Mesenchymal stem cell (in vitro differentiated cells and primary cell): ENCODE measurements around the gene POP7.

Experiments used
- DNase-seq: peaks from one replicate; pipeline ENCODE4 v3.0.0-alpha.2; 2013
- H2AFZ ChIP-seq: one replicate; pipeline ENCODE4 v1.6.1; 2013; ENCODE audit warnings: low read depth, mild to moderate bottlenecking, control low read depth, inconsistent platforms, low read length, moderate library complexity
- H2AK5ac ChIP-seq: 2 replicates; pipeline ENCODE4 v1.6.1; 2013; ENCODE audit warnings: low read length, moderate library complexity, mild to moderate bottlenecking, inconsistent platforms; ENCODE audit not compliant: severe bottlenecking
- H2BK120ac ChIP-seq: one replicate; pipeline ENCODE4 v1.6.1; 2013; ENCODE audit warnings: low read depth, mild to moderate bottlenecking, inconsistent platforms, low read length, moderate library complexity
- H2BK12ac ChIP-seq, 2 experiments: one replicate each; pipeline ENCODE4 v1.6.1; 2013; ENCODE audit warnings: inconsistent platforms in 2 of 2, low read length in 2 of 2, mild to moderate bottlenecking in 2 of 2, moderate library complexity in 2 of 2, control low read depth in 1 of 2
- H2BK15ac ChIP-seq: one replicate; pipeline ENCODE4 v1.6.1; 2013; ENCODE audit warnings: mild to moderate bottlenecking, low read depth, inconsistent platforms; ENCODE audit not compliant: poor library complexity, severe bottlenecking
- H2BK5ac ChIP-seq: 2 replicates; pipeline ENCODE4 v1.6.1; 2013; ENCODE audit warnings: low read depth, mild to moderate bottlenecking, low read length, control low read depth, inconsistent platforms; ENCODE audit not compliant: poor library complexity, severe bottlenecking
- H3K14ac ChIP-seq, 2 experiments: one replicate each; pipeline ENCODE4 v1.6.1; 2013; ENCODE audit warnings: inconsistent platforms in 2 of 2, low read length in 2 of 2, control low read depth in 1 of 2, mild to moderate bottlenecking in 1 of 2, moderate library complexity in 1 of 2
- H3K18ac ChIP-seq, 2 experiments: one replicate each; pipeline ENCODE4 v1.6.1; 2013; ENCODE audit warnings: inconsistent platforms in 2 of 2, low read length in 2 of 2, control low read depth in 1 of 2, low read depth in 1 of 2, mild to moderate bottlenecking in 1 of 2
- H3K23ac ChIP-seq, 2 experiments: one replicate each; pipeline ENCODE4 v1.6.1; 2013; ENCODE audit warnings: inconsistent platforms in 2 of 2, low read length in 2 of 2, mild to moderate bottlenecking in 2 of 2, moderate library complexity in 2 of 2, control low read depth in 1 of 2
- H3K27ac ChIP-seq: 2 replicates; pipeline ENCODE4 v1.5.1; 2013; ENCODE audit warnings: mild to moderate bottlenecking, moderate library complexity, low read length, control low read depth, inconsistent platforms; ENCODE audit not compliant: poor library complexity, severe bottlenecking
- H3K27me3 ChIP-seq, 2 experiments: 2 replicates each; pipeline versions ENCODE4 v1.6.1 to v1.7.0; 2013; ENCODE audit warnings: low read length in 2 of 2, mild to moderate bottlenecking in 2 of 2, moderate library complexity in 2 of 2, control low read depth in 1 of 2, inconsistent platforms in 1 of 2; ENCODE audit not compliant: control insufficient read depth in 1 of 2, insufficient read depth in 1 of 2
- H3K36me3 ChIP-seq, 2 experiments: 2 replicates each; pipeline versions ENCODE4 v1.6.1 to v1.7.0; 2013; ENCODE audit warnings: low read length in 2 of 2, control low read depth in 1 of 2, inconsistent platforms in 1 of 2, low read depth in 1 of 2, mild to moderate bottlenecking in 1 of 2; ENCODE audit not compliant: insufficient read depth in 2 of 2, control insufficient read depth in 1 of 2
- H3K4ac ChIP-seq, 2 experiments: one replicate each; pipeline ENCODE4 v1.6.1; 2013; ENCODE audit warnings: inconsistent platforms in 2 of 2, low read length in 2 of 2, mild to moderate bottlenecking in 2 of 2, moderate library complexity in 2 of 2, control low read depth in 1 of 2, low read depth in 1 of 2
- H3K4me1 ChIP-seq: 2 replicates; pipeline ENCODE4 v1.6.1; 2013; ENCODE audit warnings: low read depth, low read length, control low read depth; ENCODE audit not compliant: control insufficient read depth, insufficient read depth
- H3K4me2 ChIP-seq: 2 replicates; pipeline ENCODE4 v1.6.1; 2013; ENCODE audit warnings: low read length, mild to moderate bottlenecking, inconsistent platforms; ENCODE audit not compliant: poor library complexity, severe bottlenecking
- H3K4me3 ChIP-seq, 2 experiments: 2 replicates each; pipeline versions ENCODE4 v1.5.1 to v1.7.0; 2013; ENCODE audit warnings: low read length in 2 of 2, mild to moderate bottlenecking in 2 of 2, control low read depth in 1 of 2, low read depth in 1 of 2; ENCODE audit not compliant: insufficient read depth in 1 of 2
- H3K79me1 ChIP-seq: replicated peaks from 2 replicates; pipeline ENCODE4 v1.6.1; 2013; ENCODE audit warnings: mild to moderate bottlenecking, control low read depth, low read length, inconsistent platforms; ENCODE audit not compliant: poor library complexity, severe bottlenecking
- H3K9ac ChIP-seq: 2 replicates; pipeline ENCODE4 v1.7.0; 2013; ENCODE audit warnings: mild to moderate bottlenecking, low read length, moderate library complexity
- H3K9me3 ChIP-seq: 2 replicates; pipeline ENCODE4 v1.7.0; 2013; ENCODE audit warnings: mild to moderate bottlenecking, low read length; ENCODE audit not compliant: control insufficient read depth
- H4K8ac ChIP-seq: one replicate; pipeline ENCODE4 v1.6.1; 2013; ENCODE audit warnings: inconsistent platforms, mild to moderate bottlenecking, low read length, moderate library complexity
- H4K91ac ChIP-seq: one replicate; pipeline ENCODE4 v1.6.1; 2013; ENCODE audit warnings: mild to moderate bottlenecking, low read length, inconsistent platforms
- WGBS: methylation state at CpG from one replicate; pipeline ENCODE4 v1.1.7; 2013; ENCODE audit warnings: mixed read lengths; 5-methylcytosine and 5-hydroxymethylcytosine counted together

The POP7 gene

DNA sequence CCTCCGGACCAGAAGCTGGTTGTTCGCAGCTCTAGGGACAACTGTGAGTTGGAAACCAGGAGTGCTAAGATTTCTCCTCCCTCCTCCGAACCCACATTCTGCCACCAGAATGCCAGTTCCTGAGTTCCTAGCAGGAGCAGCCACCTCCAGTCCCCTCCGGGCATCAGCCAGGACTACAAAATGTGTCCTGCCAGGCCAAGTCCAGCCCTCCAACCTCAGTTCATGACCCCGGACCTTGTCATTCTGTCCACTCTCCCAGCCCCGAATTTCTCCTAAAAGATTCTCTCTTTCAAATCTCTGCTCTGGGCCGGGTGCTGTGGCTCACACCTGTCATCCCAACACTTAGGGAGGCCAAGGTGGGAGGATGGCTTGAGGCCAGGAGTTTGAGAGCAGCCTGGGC is 29.8 kb downstream of the POP7 start:
- Histone ChIP-seq H3K36me3 (no peaks in the 10 kb centered on the region), H3K4me1 (no peaks in the 10 kb centered on the region), H2BK5ac (no peak overlapping the region), H2AFZ (no peak overlapping the region), H3K27me3 (peaks cover 0 to 41% of the 10 kb centered on the region in 2 experiments), H3K18ac (no peak overlapping the region), H3K9me3 (no peaks in the 10 kb centered on the region), H4K8ac (no peak overlapping the region), H2AK5ac (no peak overlapping the region), H3K79me1 (no peaks in the 10 kb centered on the region), H3K27ac (no peak overlapping the region), H3K4me2 (no peak overlapping the region), H3K4me3 (no peak overlapping the region), H2BK12ac (no peak overlapping the region), H3K4ac (no peak overlapping the region), H4K91ac (no peak overlapping the region), H2BK120ac (no peak overlapping the region), H3K9ac (no peak overlapping the region), H3K14ac (no peak overlapping the region), H3K23ac (no peak overlapping the region), H2BK15ac (no peak overlapping the region)
- DNase-seq, result no peak
- 80% methylated on average over 4 of the region's 7 CpGs for WGBS

DNA sequence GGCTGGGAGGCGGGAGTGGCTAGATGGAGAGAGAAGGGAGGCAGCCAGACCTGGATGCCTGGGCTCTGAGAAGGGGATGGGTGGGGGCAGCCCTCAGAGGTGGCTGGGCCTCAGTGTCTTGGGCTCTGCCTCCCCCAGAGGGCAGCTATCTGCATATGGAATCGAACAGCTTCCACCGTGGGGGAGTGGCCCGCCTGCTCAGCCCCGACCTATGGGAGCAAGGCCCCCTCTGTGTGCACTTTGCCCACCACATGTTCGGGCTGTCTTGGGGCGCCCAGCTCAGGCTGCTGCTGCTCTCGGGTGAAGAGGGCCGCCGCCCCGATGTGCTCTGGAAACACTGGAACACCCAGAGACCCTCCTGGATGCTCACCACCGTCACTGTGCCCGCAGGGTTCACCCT is 30.8 kb downstream of the POP7 start:
- H3K4me3 ChIP-seq, result no peak overlapping the region
- no peak overlapping the region for H2BK120ac ChIP-seq
- no peak overlapping the region for H3K14ac ChIP-seq
- no peak overlapping the region for H3K23ac ChIP-seq
- H3K9ac ChIP-seq, result no peak overlapping the region
- no peaks in the 10 kb centered on the region for H3K9me3 ChIP-seq
- no peaks in the 10 kb centered on the region for H3K36me3 ChIP-seq
- no peak overlapping the region for H3K18ac ChIP-seq
- WGBS, result 77% methylated on average over 12 of the region's 13 CpGs
- no peak overlapping the region for H3K27ac ChIP-seq
- no peak overlapping the region for H2AK5ac ChIP-seq
- no peak overlapping the region for H2BK5ac ChIP-seq
- DNase-seq, result no peak
- H2BK12ac ChIP-seq, result no peak overlapping the region
- no peak overlapping the region for H4K8ac ChIP-seq
- no peak overlapping the region for H2BK15ac ChIP-seq
- H2AFZ ChIP-seq, result no peak overlapping the region
- peaks cover 0 to 36% of the 10 kb centered on the region in 2 experiments for H3K27me3 ChIP-seq
- no peak overlapping the region for H3K4me2 ChIP-seq
- no peak overlapping the region for H3K4ac ChIP-seq
- H4K91ac ChIP-seq, result no peak overlapping the region
- no peaks in the 10 kb centered on the region for H3K4me1 ChIP-seq
- no peaks in the 10 kb centered on the region for H3K79me1 ChIP-seq

DNA sequence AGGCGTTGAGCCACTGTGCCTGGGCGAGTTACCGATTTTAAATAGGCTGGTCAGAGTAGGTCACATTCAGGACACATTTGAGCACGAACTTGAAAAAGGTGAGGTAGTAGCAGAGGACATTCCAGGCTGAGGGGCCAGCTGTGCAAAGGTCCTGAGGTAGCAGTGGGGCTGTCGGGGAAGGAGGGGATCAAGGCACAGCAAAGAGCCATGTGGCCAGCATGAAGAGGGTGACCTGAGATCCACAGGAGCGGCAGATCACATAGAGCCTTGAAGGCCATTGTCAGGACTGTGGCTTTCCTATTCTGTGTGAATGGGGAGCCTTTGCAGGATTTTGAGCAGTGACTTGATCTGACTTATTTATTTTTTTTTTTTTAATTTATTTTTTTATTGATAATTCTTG is 34.0 kb downstream of the POP7 start:
- 98% methylated on average over 6 of the region's 6 CpGs for WGBS
- no peak overlapping the region for H3K4me3 ChIP-seq

DNA sequence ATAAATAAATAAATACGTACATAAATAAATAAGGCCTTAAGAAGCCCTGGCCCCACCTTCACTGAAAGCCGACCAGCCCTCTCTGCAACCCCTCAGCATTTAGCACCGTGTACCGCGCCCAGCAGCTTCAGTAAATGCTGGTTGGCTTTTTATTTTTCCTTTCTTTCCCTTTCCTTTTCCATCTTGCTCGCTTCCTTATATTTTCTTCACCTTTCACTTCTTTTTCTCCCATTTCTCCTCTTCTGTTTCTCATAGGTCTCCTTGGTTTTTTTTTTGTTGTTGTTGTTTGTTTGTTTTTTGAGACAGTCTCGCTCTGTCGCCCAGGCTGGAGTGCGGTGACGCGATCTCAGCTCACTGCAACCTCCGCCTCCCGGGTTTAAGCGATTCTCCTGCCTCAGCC is 38.7 kb downstream of the POP7 start:
- Histone ChIP-seq H3K18ac (no peak overlapping the region), H2BK15ac (no peak overlapping the region), H3K27me3 (peaks cover 3 to 30% of the 10 kb centered on the region in 2 experiments), H4K91ac (no peak overlapping the region), H3K4me2 (no peak overlapping the region), H3K4me1 (peaks cover 1% of the 10 kb centered on the region), H2BK120ac (no peak overlapping the region), H3K36me3 (no peaks in the 10 kb centered on the region), H2AK5ac (no peak overlapping the region), H4K8ac (no peak overlapping the region), H3K4me3 (no peak overlapping the region), H3K23ac (no peak overlapping the region), H3K27ac (no peak overlapping the region), H2BK5ac (no peak overlapping the region), H2AFZ (no peak overlapping the region), H2BK12ac (no peak overlapping the region), H3K4ac (no peak overlapping the region), H3K14ac (no peak overlapping the region), H3K9me3 (no peaks in the 10 kb centered on the region), H3K79me1 (no peaks in the 10 kb centered on the region), H3K9ac (no peak overlapping the region)
- WGBS, result 94% methylated on average over 14 of the region's 14 CpGs
- no peak for DNase-seq

More for the DNA sequence above, 34.0 kb downstream of the POP7 start:
- no peak overlapping the region for H3K4ac ChIP-seq
- no peak overlapping the region for H2AFZ ChIP-seq
- H3K4me1 ChIP-seq, result no peaks in the 10 kb centered on the region
- no peak overlapping the region for H2BK120ac ChIP-seq
- no peaks in the 10 kb centered on the region for H3K36me3 ChIP-seq
- no peak overlapping the region for H2BK12ac ChIP-seq
- no peak overlapping the region for H2AK5ac ChIP-seq
- H3K9ac ChIP-seq, result no peak overlapping the region
- no peak for DNase-seq
- H3K27ac ChIP-seq, result no peak overlapping the region
- H3K23ac ChIP-seq, result no peak overlapping the region
- no peak overlapping the region for H4K91ac ChIP-seq
- H3K27me3 ChIP-seq, result peaks cover 0 to 25% of the 10 kb centered on the region in 2 experiments
- no peaks in the 10 kb centered on the region for H3K9me3 ChIP-seq
- H2BK5ac ChIP-seq, result no peak overlapping the region
- no peak overlapping the region for H3K4me2 ChIP-seq
- H3K18ac ChIP-seq, result no peak overlapping the region
- no peak overlapping the region for H4K8ac ChIP-seq
- H3K14ac ChIP-seq, result no peak overlapping the region
- H3K79me1 ChIP-seq, result no peaks in the 10 kb centered on the region
- no peak overlapping the region for H2BK15ac ChIP-seq
